Neural crest cell (in vitro differentiated cells): ENCODE results near the gene ABITRAM. TPM values are rescaled to one million over a fixed set of nuclear protein-coding genes. Genes with fewer than 3 reads are reported as not detected.

Experiments used
- DNase-seq: peaks from one replicate; pipeline ENCODE4 v3.0.0; 2021; ENCODE audit warnings: low read depth, mixed read lengths, low spot score
- H3K27ac Mint-ChIP-seq: one replicate; pipeline ENCODE4 v1.8.0; 2021; ENCODE audit warnings: mild to moderate bottlenecking, mixed read lengths; ENCODE audit not compliant: unreplicated experiment
- H3K27me3 Mint-ChIP-seq: 2 replicates; pipeline ENCODE4 v1.8.0; 2021; ENCODE audit warnings: low read depth, mild to moderate bottlenecking, mixed read lengths
- H3K36me3 Mint-ChIP-seq: 2 replicates; pipeline ENCODE4 v1.8.0; 2021; ENCODE audit warnings: low read depth, mild to moderate bottlenecking, mixed read lengths
- H3K4me1 Mint-ChIP-seq: 2 replicates; pipeline ENCODE4 v1.8.0; 2021; ENCODE audit warnings: mixed read lengths
- H3K4me3 Mint-ChIP-seq: one replicate; pipeline ENCODE4 v1.8.0; 2021; ENCODE audit warnings: mild to moderate bottlenecking, mixed read lengths
- H3K9me3 Mint-ChIP-seq: 2 replicates; pipeline ENCODE4 v1.8.0; 2021; ENCODE audit warnings: mixed read lengths
- CTCF ChIP-seq: fragments of 200-600 bp; sonication (generic); conservative IDR thresholded peaks from 2 replicates; pipeline ENCODE4 v1.5.0; 2021; ENCODE audit warnings: antibody characterized with exemption, mild to moderate bottlenecking
- total RNA-seq: library from RNA; stranded (reverse); gene quantifications from 2 replicates; pipeline ENCODE4 v1.2.1, GENCODE V29; 2021

The ABITRAM gene
- total RNA-seq, 1 donor from 2014 or later = 14.1 TPM

GRCh38 chr9:108978205-108978604, 44.0 kb downstream of the ABITRAM start:
- Mint-ChIP-seq H3K4me1 (no peaks in the 10 kb centered on the region), H3K9me3 (no peaks in the 10 kb centered on the region), H3K4me3 (no peak overlapping the region), H3K27ac (no peak overlapping the region), H3K36me3 (peaks cover 14% of the 10 kb centered on the region), H3K27me3 (no peaks in the 10 kb centered on the region)
- DNase-seq = no peak
- TF ChIP-seq CTCF = no peak

DNA sequence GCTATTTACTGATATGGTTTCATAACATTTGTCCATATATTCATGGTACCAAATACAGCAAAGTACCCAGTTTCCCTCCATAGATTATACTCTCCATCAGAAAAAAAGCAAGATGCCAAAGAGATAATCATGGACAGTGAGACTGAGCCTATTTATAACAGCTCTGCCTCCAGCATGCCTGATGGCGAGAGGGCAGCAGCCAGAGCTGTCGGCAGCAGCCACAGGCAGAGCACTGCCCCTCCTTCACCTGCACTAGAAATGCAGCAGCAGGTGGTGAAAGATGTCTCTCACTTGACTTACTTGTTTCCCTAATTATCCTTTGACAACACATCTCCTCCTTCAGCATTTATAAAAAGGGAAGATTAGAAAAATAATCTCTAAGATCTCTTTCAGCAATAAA, 46.7 kb downstream of the ABITRAM start:
- Mint-ChIP-seq H3K4me3 (no peak overlapping the region), H3K36me3 (peaks cover 10% of the 10 kb centered on the region), H3K27ac (no peak overlapping the region), H3K9me3 (no peaks in the 10 kb centered on the region), H3K27me3 (no peaks in the 10 kb centered on the region), H3K4me1 (no peaks in the 10 kb centered on the region)
- no peak for TF ChIP-seq CTCF
- no peak for DNase-seq

GRCh38 chr9:108983885-108984284, 49.7 kb downstream of the ABITRAM start:
- Mint-ChIP-seq H3K9me3 (peaks cover 3% of the 10 kb centered on the region), H3K4me1 (no peaks in the 10 kb centered on the region)
- DNase-seq = no peak

More at GRCh38 chr9:108983885-108984284, 49.7 kb downstream of the ABITRAM start:
- no peak for TF ChIP-seq CTCF
- no peak overlapping the region for H3K27ac Mint-ChIP-seq
- peaks cover 14% of the 10 kb centered on the region for H3K36me3 Mint-ChIP-seq
- H3K4me3 Mint-ChIP-seq = no peak overlapping the region
- no peaks in the 10 kb centered on the region for H3K27me3 Mint-ChIP-seq

Other genes with a start within 250 kb of the ABITRAM start
- not detected in 2 replicates for gene ACTL7B, start 78.4 kb upstream of the ABITRAM start, total RNA-seq
- gene ACTL7A, start 72.1 kb upstream of the ABITRAM start, total RNA-seq = not detected in 2 replicates
- gene ELP1, start 276 bp upstream of the ABITRAM start, total RNA-seq = 42.0 and 48.9 TPM in 2 replicates
- gene CTNNAL1, start 79.1 kb downstream of the ABITRAM start, total RNA-seq = 61.9 and 63.6 TPM in 2 replicates
- 38.7 and 42.7 TPM in 2 replicates for gene TMEM245, start 185.5 kb downstream of the ABITRAM start, total RNA-seq
- gene FRRS1L, start 232.8 kb downstream of the ABITRAM start, total RNA-seq = 3.4 and 3.9 TPM in 2 replicates